AG20443 (cell line): Measurements from ENCODE around the gene DMBT1.
"Not testable (repeated sequence)": the region's sequence is repeated elsewhere in the genome, so short reads cannot be mapped to it uniquely, and the experiment has no call there.

Experiments used
- DNase-seq: peaks from one replicate; pipeline ENCODE4 v3.0.0; 2012; ENCODE audit warnings: low spot score, mixed read lengths

DMBT1 gene

DNA sequence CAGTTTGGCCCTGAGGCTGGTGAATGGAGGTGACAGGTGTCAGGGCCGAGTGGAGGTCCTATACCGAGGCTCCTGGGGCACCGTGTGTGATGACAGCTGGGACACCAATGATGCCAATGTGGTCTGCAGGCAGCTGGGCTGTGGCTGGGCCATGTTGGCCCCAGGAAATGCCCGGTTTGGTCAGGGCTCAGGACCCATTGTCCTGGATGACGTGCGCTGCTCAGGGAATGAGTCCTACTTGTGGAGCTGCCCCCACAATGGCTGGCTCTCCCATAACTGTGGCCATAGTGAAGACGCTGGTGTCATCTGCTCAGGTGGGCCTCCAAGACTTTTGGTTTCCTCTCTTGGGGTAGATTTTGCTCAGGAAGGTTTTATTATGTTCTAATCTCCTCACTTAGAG lies 25.5 kb downstream of the DMBT1 start:
- not testable (repeated sequence) for DNase-seq

DNA sequence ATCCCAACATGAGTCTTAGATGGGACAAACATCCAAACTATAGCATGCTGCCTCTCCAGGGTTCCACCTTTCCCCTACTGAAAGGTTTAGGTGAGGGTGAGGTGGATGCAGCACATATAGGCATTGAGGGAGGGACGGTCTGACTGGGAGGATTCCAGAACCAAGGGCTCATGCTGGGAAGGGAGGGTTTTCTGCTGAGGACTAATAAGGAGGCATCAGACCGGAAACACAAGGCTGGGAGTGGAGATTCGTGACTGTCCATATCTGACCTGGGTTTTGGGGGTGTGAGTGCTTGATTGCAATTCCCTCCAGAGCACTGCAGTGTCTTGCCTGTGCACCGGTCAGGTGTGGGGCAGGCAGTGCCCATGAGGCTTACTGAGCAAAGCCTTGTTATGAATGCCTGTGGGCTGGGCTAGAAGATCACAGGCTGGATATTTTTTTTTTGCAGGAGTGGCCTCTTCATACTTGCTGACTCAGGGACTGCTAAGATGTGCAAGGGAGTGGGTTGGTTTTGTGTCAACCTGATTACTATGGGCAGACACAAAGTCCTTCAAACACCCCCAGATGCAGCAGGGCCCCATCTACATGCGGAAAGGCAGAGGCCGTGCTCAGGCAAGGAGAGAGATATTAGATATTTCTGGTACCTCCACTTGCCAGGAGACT lies 26.7 kb downstream of the DMBT1 start:
- DNase-seq, result no peak

DNA sequence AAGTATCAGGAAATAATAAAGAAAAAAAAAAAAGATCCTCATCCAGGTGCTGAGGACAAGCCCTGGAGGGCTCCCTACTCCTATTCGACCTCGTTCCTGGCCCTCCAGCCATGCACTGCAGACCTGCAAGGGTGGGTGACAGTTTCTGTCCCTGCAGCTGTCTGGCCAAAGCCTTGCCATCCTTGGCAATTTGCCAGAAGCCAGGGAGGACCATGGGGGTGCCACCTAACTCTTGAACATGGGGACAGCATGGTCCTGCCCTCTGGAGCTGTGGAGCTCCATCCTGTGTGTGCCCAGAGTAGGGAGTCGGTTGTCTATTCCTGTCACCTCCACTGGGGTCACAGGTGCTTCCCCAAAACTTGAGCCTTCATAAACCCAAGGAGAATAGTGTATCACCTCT lies 27.8 kb downstream of the DMBT1 start:
- DNase-seq, result no peak

GRCh38 chr10:122590153-122590552 lies 29.6 kb downstream of the DMBT1 start:
- DNase-seq, result no peak

DNA sequence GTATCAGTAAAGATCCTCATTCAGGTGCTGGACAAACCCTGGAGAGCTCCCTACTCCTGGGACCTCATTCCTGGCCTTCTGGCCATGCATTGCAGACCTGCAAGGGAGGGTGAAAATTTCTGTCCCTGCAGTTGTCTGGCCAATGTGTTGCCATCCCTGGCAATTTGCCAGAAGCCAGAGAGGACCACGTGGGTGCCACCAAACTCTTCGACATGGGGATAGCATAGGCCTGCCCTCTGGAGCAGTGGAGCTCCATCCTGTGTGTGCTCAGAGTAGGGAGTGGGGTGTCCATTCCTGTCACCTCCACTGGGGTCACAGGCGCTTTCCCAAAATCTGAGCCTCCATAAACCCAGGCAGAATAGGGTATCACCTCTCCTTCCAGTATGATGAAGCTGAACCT lies 31.2 kb downstream of the DMBT1 start:
- DNase-seq, result no peak

- DNase-seq, result no peak
These were observed 31.6 kb downstream of the DMBT1 start for GRCh38 chr10:122592161-122592560.

DNA sequence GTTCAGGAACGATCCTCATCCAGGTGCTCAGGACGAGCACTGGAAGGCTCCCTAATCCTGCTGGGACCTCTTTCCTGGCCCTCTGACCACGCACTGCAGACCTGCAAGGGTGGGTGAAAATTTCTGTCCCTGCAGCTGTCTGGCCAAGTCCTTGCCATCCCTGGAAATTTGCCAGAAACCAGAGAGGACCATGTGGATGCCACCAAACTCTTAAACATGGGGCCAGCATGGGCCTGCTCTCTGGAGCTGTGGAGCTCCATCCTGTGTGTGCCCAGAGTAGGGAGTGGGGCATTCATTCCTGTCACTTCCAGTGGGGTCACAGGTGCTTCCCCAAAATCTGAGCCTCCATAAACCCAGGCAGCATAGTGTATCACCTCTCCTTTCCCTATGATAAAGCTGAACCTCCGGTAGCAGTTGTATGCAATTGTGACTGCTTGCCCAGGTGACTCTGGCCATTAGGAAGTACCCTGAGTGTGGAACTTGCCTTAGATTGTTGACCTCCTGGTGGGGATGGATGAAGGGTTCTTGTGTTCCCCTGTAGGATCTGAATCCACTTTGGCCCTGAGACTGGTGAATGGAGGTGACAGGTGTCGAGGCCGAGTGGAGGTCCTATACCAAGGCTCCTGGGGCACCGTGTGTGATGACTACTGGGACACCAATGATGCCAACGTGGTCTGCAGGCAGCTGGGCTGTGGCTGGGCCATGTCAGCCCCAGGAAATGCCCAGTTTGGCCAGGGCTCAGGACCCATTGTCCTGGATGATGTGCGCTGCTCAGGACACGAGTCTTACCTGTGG lies 57.1 kb downstream of the DMBT1 start:
- no peak for DNase-seq

DNA sequence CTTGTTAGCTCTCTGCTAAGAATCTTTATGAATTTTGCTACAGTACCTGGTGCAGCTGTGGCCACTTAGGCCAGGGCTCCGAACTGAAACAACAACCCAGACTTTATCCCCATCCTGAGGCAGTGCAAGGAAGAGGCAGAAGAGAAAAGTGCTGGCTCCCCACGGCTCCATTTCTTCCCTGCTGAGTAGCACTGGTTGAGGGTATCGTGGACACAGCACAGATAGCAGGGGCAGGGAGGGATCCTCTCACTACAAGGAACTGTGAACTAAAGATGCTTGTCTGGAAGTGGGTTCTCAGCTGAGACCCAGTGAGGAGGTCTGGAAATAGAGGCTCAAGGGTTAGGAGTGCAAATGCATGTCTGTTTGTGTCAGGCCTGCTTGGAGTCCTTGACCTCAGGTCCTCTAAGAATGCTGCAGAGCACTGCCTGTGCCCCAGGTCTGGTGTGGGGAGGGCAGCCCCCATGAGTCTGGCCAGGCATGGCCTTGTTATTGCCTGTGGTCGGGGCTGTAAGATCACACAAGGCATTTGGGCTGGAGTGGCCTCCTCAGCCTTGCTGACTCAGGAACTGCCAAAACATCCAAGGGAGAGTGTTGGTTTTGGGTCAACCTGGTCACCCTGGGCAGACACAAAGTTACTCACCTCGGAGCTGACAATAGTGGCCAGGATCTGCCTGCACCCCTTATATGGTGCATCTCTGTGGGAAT lies 58.1 kb downstream of the DMBT1 start:
- DNase-seq, result no peak

DNA sequence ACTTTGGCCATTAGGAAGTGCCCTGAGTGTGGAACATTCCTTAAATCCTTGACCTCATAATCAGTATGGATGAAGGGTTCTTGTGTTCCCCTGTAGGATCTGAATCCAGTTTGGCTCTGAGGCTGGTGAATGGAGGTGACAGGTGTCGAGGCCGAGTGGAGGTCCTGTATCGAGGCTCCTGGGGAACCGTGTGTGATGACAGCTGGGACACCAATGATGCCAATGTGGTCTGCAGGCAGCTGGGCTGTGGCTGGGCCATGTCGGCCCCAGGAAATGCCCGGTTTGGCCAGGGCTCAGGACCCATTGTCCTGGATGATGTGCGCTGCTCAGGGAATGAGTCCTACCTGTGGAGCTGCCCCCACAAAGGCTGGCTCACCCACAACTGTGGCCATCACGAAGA lies 60.4 kb downstream of the DMBT1 start:
- not testable (repeated sequence) for DNase-seq

DNA sequence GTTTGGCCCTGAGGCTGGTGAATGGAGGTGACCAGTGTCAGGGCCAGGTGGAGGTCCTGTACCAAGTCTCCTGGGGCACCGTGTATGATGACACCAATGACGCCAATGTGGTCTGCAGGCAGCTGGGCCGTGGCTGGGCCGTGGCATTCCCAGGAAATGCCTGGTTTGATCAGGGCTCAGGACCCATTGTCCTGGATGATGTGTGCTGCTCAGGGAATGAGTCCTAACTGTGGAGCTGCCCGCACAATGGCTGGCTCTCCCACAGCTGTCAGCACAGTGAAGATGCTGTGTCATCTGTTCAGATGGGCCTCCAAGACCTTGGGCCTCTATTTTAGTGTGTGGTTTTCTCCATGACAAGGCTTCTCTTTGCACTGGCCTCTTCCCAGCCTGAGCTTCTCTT lies 64.0 kb downstream of the DMBT1 start:
- DNase-seq, result no peak

- DNase-seq, result no peak
These were observed 70.0 kb downstream of the DMBT1 start for GRCh38 chr10:122630526-122630925.

DNA sequence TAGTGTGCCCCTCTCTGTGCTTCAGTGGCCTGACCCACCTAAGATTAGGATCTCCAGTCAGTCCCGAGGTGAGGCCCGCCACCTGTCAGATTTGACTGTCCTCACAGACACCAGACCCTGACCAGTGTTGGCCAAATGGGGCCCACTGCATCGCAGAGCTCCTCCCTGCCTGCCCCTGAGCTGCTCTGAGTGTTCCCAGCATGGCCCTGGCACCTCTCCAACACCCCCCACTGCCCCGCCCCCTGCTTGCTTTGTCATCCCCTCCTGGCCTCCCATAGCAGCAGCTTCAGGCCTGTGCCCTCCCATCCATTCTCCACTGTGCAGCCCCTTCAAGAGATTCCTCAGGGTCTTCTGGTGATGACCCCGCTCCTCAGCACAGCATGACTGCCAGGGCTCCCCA lies 71.5 kb downstream of the DMBT1 start:
- DNase-seq, result no peak

GRCh38 chr10:122632576-122632975 lies 72.0 kb downstream of the DMBT1 start:
- DNase-seq, result no peak

- DNase-seq, result no peak
These were observed 76.4 kb downstream of the DMBT1 start for GRCh38 chr10:122636953-122637352.

- DNase-seq, result no peak
These were observed 76.8 kb downstream of the DMBT1 start for GRCh38 chr10:122637376-122637775.

GRCh38 chr10:122638106-122638505 lies 77.6 kb downstream of the DMBT1 start:
- no peak for DNase-seq

GRCh38 chr10:122639801-122640200 lies 79.2 kb downstream of the DMBT1 start:
- DNase-seq, result no peak

DNA sequence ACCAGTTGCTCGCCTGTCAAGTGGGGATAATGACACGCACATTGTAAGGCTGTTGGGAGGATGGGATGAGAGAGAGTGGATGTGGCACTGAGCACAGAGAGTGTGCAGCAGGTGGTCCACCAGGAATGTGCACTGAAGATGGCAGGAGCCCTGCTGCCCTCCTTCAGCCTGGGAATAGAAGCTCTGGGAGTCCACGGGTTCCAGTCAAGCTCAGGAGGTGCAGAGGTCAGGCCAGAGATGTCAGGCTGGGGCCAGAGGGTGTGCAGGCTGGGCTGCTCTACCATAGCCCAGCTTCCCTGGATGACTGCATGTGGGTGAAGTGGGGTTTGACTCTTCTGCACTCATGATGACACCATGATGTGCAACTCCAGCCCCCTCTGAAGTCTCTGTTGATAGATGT lies 80.4 kb downstream of the DMBT1 start:
- no peak for DNase-seq

GRCh38 chr10:122642726-122643605 lies 82.4 kb downstream of the DMBT1 start:
- no peak for DNase-seq

DNA sequence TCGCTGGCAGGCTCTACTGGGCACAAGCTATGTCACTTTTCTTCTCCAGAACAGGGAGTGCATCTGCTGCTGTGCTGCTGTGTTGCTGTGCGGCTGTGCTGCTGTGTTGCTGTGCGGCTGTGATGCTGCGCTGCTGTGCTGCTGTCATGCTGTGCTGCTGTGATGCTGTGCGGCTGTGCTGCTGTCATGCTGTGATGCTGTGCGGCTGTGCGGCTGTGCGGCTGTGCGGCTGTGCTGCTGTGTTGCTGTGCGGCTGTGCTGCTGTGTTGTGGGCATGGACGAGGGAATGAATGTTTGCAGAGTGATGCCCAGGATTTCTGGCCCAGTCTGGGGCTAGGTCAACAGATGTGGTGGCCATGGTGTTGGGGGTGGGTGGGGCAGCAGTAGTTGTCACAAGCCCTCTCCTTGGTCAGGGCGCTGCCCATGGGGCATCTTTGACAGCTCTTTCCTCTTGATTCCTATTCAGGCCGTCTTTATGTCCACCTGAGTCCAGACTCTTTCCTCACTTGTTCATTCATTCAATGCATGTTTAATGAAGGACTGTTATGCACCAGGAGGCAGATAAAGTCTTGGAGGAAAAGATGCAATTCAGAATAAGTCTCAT lies 83.5 kb downstream of the DMBT1 start:
- no peak for DNase-seq

DNA sequence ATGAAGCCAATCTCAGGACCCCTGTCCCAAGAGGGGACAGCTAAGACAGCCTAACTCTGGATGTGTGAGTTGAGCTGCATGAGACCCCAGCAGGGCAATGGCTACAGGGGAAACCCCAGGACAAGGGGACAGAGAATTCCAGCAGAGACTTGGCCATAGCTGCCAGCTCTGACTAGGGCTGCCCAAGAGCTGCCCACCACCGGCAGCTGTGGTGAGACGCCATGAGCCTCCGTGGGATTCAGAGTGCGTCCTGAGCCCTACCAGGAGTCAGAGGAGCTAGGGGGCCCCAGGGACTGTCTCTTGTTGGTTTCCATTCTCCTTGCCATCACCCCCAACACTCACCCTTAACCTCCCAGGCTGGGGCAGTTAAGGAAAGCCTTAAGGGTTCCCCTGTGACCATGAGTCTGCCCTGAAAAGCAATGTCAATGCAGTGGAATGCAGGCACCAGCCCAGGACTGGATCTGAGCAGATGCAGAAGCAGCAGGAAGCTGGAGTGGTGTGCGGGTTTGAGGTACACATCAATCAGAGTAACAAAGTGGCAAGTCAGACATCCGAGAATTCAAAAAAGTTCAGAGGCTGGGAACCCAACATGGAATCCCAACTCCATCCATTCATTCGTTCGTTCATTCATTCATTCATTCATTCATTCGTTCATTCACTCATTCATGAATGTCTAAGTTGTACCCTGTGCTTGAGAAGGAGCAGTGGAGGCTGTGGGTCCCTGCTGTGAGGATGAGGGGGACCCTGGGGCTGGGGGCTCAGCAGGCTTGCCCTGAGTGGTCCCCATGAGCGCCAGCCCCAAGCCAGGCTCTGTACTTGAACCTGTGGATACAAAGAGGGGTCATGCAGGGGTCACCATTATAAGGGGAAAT lies 86.2 kb downstream of the DMBT1 start:
- no peak for DNase-seq
